ENCODE data around the gene CCDC120.

DNA sequence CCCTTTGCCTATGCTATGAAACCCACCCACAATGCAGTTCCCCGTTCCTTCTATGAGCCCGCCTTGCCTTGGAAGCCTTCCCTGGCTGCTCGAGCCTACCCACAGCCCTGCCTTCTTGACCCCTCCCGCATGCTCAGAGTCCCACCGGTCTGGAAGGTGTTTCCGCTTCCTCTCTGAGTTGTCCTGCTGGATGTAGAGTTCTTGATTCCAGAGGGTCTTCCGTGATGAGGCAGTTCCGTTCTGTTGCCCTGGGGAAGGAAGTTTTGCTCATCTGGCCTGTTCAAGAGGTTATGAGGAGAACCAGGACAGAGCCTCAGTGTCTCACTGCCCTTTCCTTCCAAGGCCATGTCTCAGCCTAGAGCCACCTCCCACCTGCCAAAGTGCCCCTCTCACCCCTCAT, 57.3 kb downstream of the CCDC120 start:
- TF ChIP-seq, protein P1, sequence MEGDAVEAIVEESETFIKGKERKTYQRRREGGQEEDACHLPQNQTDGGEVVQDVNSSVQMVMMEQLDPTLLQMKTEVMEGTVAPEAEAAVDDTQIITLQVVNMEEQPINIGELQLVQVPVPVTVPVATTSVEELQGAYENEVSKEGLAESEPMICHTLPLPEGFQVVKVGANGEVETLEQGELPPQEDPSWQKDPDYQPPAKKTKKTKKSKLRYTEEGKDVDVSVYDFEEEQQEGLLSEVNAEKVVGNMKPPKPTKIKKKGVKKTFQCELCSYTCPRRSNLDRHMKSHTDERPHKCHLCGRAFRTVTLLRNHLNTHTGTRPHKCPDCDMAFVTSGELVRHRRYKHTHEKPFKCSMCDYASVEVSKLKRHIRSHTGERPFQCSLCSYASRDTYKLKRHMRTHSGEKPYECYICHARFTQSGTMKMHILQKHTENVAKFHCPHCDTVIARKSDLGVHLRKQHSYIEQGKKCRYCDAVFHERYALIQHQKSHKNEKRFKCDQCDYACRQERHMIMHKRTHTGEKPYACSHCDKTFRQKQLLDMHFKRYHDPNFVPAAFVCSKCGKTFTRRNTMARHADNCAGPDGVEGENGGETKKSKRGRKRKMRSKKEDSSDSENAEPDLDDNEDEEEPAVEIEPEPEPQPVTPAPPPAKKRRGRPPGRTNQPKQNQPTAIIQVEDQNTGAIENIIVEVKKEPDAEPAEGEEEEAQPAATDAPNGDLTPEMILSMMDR (conservative IDR thresholded peaks at IDR 0.05; ENCODE audit: low read length) = no peak
- no peak for TF ChIP-seq EZH2phosphoT487 (IDR thresholded peaks at IDR 0.05; ENCODE audit: borderline replicate concordance)
